ENCODE data around the gene TTC36. TPM values are rescaled to one million over a fixed set of nuclear protein-coding genes. Genes with fewer than 3 reads are reported as not detected.

The TTC36 gene
- total and polyA plus RNA-seq, 10 of the 15 experiments (the other 5 are each of a cell fraction or from before 2014, with no cell fraction given): 0.28 to 0.78 (median 0.59) TPM; not detected in 7

DNA sequence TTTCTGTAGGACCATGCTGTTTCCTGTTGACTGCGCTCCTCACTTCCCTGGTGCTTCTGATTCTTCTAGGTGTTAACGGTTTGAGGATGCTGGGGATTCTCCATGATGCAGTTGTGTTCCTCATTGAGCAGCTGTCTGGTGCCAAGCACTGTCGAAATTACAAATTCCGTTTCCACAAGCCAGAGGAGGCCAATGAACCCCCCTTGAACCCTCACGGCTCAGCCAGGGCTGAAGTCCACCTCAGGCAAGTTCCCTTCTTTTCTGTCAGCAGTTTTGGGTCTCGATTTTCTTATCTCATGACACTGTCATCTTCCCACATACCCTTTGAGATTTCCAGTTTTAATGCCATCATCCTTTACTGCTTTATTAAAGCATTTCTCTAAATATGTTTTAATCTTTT lies 7.7 kb upstream of the TTC36 start:
- Histone ChIP-seq H3K27ac (ENCODE audit: control insufficient read depth, insufficient read depth) (no peak overlapping the region), H3K4me2 (ENCODE audit: control insufficient read depth, insufficient read depth) (no peak overlapping the region), H3K9me3 (replicated peaks; ENCODE audit: control insufficient read depth, insufficient read depth, low read length) (no peaks in the 10 kb centered on the region), H3K9ac (ENCODE audit: control insufficient read depth, insufficient read depth, low read length) (no peak overlapping the region), H3K27me3 (replicated peaks in 1 of 2; ENCODE audit: control insufficient read depth in 2 of 2, insufficient read depth in 2 of 2, low read length in 1 of 2) (no peaks in the 10 kb centered on the region), H3K36me3 (ENCODE audit: control insufficient read depth in 2 of 2, insufficient read depth in 2 of 2, low read length in 1 of 2) (peaks cover 22 to 35% of the 10 kb centered on the region in 2 experiments), H3K4me3 (no peak overlapping the region), H3K79me2 (ENCODE audit: control insufficient read depth, insufficient read depth, low read length) (no peaks in the 10 kb centered on the region), H3K4me1 (ENCODE audit: control insufficient read depth, insufficient read depth, low read length) (no peaks in the 10 kb centered on the region), H2AFZ (ENCODE audit: control insufficient read depth, low read depth, low read length) (no peak overlapping the region), H4K20me1 (ENCODE audit: control insufficient read depth, insufficient read depth) (no peaks in the 10 kb centered on the region; the same call in 1 of the 2 replicates)
- RAD21 ChIA-PET (ENCODE audit: unreplicated experiment): no interaction called here
- POLR2A ChIA-PET: interaction anchor here (0.7 kb wide), 1 partner anchor 1711 kb away, joined by 3 read pairs; no protein-coding TSS in a partner anchor
- no peak for TF ChIP-seq CBFB (IDR thresholded peaks at IDR 0.05; ENCODE audit: low read depth)
- TF ChIP-seq BACH1 (IDR thresholded peaks at IDR 0.05; ENCODE audit: borderline replicate concordance): no peak
- no peak for TF ChIP-seq POLR2AphosphoS2 (IDR thresholded peaks at IDR 0.05; ENCODE audit: low read depth, low read length)
- no peak for TF ChIP-seq EED (IDR thresholded peaks at IDR 0.05; ENCODE audit: low read depth)
- TF ChIP-seq SREBF1 (IDR thresholded peaks at IDR 0.05; ENCODE audit: low read length): no peak
- no peak for TF ChIP-seq PKNOX1 (IDR thresholded peaks at IDR 0.05)
- no peak for TF ChIP-seq RELB (IDR thresholded peaks at IDR 0.05; ENCODE audit: low read depth)
- TF ChIP-seq IRF3 (IDR thresholded peaks at IDR 0.05): no peak
- no peak for TF ChIP-seq ZNF384 (IDR thresholded peaks at IDR 0.05; ENCODE audit: borderline replicate concordance, low read depth, low read length)
- no peak for TF ChIP-seq NKRF (conservative IDR thresholded peaks at IDR 0.05)
- TF ChIP-seq, protein P1, sequence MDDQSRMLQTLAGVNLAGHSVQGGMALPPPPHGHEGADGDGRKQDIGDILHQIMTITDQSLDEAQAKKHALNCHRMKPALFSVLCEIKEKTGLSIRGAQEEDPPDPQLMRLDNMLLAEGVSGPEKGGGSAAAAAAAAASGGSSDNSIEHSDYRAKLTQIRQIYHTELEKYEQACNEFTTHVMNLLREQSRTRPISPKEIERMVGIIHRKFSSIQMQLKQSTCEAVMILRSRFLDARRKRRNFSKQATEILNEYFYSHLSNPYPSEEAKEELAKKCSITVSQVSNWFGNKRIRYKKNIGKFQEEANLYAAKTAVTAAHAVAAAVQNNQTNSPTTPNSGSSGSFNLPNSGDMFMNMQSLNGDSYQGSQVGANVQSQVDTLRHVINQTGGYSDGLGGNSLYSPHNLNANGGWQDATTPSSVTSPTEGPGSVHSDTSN (IDR thresholded peaks at IDR 0.05; ENCODE audit: insufficient replicate concordance, low read depth, low read length): no peak
- TF ChIP-seq, protein P2, sequence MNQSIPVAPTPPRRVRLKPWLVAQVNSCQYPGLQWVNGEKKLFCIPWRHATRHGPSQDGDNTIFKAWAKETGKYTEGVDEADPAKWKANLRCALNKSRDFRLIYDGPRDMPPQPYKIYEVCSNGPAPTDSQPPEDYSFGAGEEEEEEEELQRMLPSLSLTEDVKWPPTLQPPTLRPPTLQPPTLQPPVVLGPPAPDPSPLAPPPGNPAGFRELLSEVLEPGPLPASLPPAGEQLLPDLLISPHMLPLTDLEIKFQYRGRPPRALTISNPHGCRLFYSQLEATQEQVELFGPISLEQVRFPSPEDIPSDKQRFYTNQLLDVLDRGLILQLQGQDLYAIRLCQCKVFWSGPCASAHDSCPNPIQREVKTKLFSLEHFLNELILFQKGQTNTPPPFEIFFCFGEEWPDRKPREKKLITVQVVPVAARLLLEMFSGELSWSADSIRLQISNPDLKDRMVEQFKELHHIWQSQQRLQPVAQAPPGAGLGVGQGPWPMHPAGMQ (IDR thresholded peaks at IDR 0.05; ENCODE audit: borderline replicate concordance): no peak
- TF ChIP-seq CREM (IDR thresholded peaks at IDR 0.05; ENCODE audit: low read depth): no peak
- no peak for TF ChIP-seq CREB1 (IDR thresholded peaks at IDR 0.05; ENCODE audit: low read depth)
- CTCF ChIA-PET: no interaction called here
- intact Hi-C loops (cut with micrococcal nuclease; ENCODE audit: unreplicated experiment) (no loop called here), in situ Hi-C loops (cut with MboI) (no loop called here)
- ATAC-seq (no peak), DNase-seq (ENCODE audit: low read depth, low spot score) (no peak), FAIRE-seq (no peak)
- BruUV-seq (replicated peaks): no TSS peak
- SMC1A ChIA-PET (ENCODE audit: uncharacterized antibody, unreplicated experiment): interaction anchor here (1.7 kb wide), 1 partner anchor 9 kb away, joined by 4 read pairs; no protein-coding TSS in a partner anchor
- WGBS (ENCODE audit: insufficient coverage, insufficient replicate concordance, low lambda C conversion rate, missing lambda C conversion rate): 81% methylated on average over 6 of the region's 6 CpGs

Measured in GM12878 (cell line).